ENCODE data around the gene CXCL11. TPM values are rescaled to one million over a fixed set of nuclear protein-coding genes. Genes with fewer than 3 reads are reported as not detected.

The CXCL11 gene
- polyA plus RNA-seq, 1 of the 3 experiments (the other 2 are of a cell fraction): not detected

- H3K9ac ChIP-seq: no peak overlapping the region
- ChIA-PET POLR2A (no interaction called here), CTCF (interaction anchor here (1.3 to 2.3 kb wide), 2 partner anchors 16 to 41 kb away, joined by 3 to 6 read pairs; no protein-coding TSS in a partner anchor)
- H2AFZ ChIP-seq (ENCODE audit: low read depth): no peak overlapping the region
- 70% methylated on average over 3 of the region's 3 CpGs for WGBS (ENCODE audit: low lambda C conversion rate)
- H3F3A ChIP-seq (replicated peaks; ENCODE audit: insufficient read depth): no peaks in the 10 kb centered on the region
- TF ChIP-seq YY1 (IDR thresholded peaks at IDR 0.05; ENCODE audit: low read depth): no peak
- no peak for TF ChIP-seq POLR2AphosphoS5 (IDR thresholded peaks at IDR 0.05; ENCODE audit: low read depth, low read length)
- no peak for TF ChIP-seq SMC3 (IDR thresholded peaks at IDR 0.05; ENCODE audit: low read depth, low read length)
- no peak for TF ChIP-seq MXI1 (IDR thresholded peaks at IDR 0.05; ENCODE audit: low read depth, low read length)
- no peak for TF ChIP-seq MEF2A (IDR thresholded peaks at IDR 0.05; ENCODE audit: borderline replicate concordance, low read depth)
- TF ChIP-seq JUND (IDR thresholded peaks at IDR 0.05): no peak
- TF ChIP-seq IRF3 (IDR thresholded peaks at IDR 0.05; ENCODE audit: low read depth, low read length): no peak
- TF ChIP-seq RFX5 (IDR thresholded peaks at IDR 0.05; ENCODE audit: low read length): no peak
- no peak for TF ChIP-seq FOXM1 (IDR thresholded peaks at IDR 0.05; ENCODE audit: low read depth)
- TF ChIP-seq CTCF (IDR thresholded peaks at IDR 0.05): no peak
- no peak for TF ChIP-seq ZBTB33 (IDR thresholded peaks at IDR 0.05; ENCODE audit: borderline replicate concordance, low read depth)
- no peaks in the 10 kb centered on the region for H3K79me2 ChIP-seq (ENCODE audit: insufficient read depth)
- no peaks in the 10 kb centered on the region; the same call in 1 of the 2 replicates for H3K27me3 ChIP-seq (ENCODE audit: insufficient read depth)
- no peaks in the 10 kb centered on the region for H3K36me3 ChIP-seq (replicated peaks in 1 of 2; ENCODE audit: control insufficient read depth in 1 of 2, insufficient read depth in 2 of 2, low read length in 1 of 2)
- H3K4me1 ChIP-seq (ENCODE audit: control insufficient read depth in 1 of 2, insufficient read depth in 2 of 2, low read depth in 1 of 2, low read length in 1 of 2): no peaks in the 10 kb centered on the region
- H3K4me3 ChIP-seq (ENCODE audit: low read depth in 2 of 2, low read length in 1 of 2): no peak overlapping the region
- H3K9me2 ChIP-seq: no peaks in the 10 kb centered on the region
- no peaks in the 10 kb centered on the region for H3K9me3 ChIP-seq
- no peak for DNase-seq
- H3K4me2 ChIP-seq: no peak overlapping the region
- H4K20me1 ChIP-seq (ENCODE audit: insufficient read depth): no peaks in the 10 kb centered on the region
- H3K27ac ChIP-seq (ENCODE audit: low read depth in 2 of 2, low read length in 1 of 2): no peak overlapping the region
Measured at GRCh38 chr4:76036855-76037254, 985 bp upstream of the CXCL11 start.

GRCh38 chr4:76035141-76035540, 729 bp downstream of the CXCL11 start:
- POLR2A ChIA-PET: no interaction called here
- Histone ChIP-seq H3K4me3 (ENCODE audit: low read depth in 2 of 2, low read length in 1 of 2) (no peak overlapping the region), H2AFZ (ENCODE audit: low read depth) (no peak overlapping the region), H3F3A (replicated peaks; ENCODE audit: insufficient read depth) (no peaks in the 10 kb centered on the region), H3K9me3 (no peaks in the 10 kb centered on the region), H3K4me2 (no peak overlapping the region), H3K9ac (no peak overlapping the region), H3K9me2 (no peaks in the 10 kb centered on the region), H3K79me2 (ENCODE audit: insufficient read depth) (no peaks in the 10 kb centered on the region), H3K4me1 (ENCODE audit: control insufficient read depth in 1 of 2, insufficient read depth in 2 of 2, low read depth in 1 of 2, low read length in 1 of 2) (no peaks in the 10 kb centered on the region), H4K20me1 (ENCODE audit: insufficient read depth) (no peaks in the 10 kb centered on the region), H3K36me3 (replicated peaks in 1 of 2; ENCODE audit: control insufficient read depth in 1 of 2, insufficient read depth in 2 of 2, low read length in 1 of 2) (no peaks in the 10 kb centered on the region), H3K27me3 (ENCODE audit: insufficient read depth) (no peaks in the 10 kb centered on the region; the same call in 1 of the 2 replicates), H3K27ac (ENCODE audit: low read depth in 2 of 2, low read length in 1 of 2) (no peak overlapping the region)
- 48% methylated on average over 3 of the region's 3 CpGs for WGBS (ENCODE audit: low lambda C conversion rate)
- DNase-seq: no peak
- CTCF ChIA-PET: interaction anchor here (0.9 kb wide), 1 partner anchor 16 kb away, joined by 3 read pairs; no protein-coding TSS in a partner anchor
- TF ChIP-seq RFX5 (IDR thresholded peaks at IDR 0.05; ENCODE audit: low read length): no peak
- TF ChIP-seq PBX3 (IDR thresholded peaks at IDR 0.05): no peak
- TF ChIP-seq EZH2phosphoT487 (IDR thresholded peaks at IDR 0.05; ENCODE audit: borderline replicate concordance, low read depth): no peak
- TF ChIP-seq RXRA (IDR thresholded peaks at IDR 0.05; ENCODE audit: borderline replicate concordance, low read depth): no peak
- no peak for TF ChIP-seq USF2 (IDR thresholded peaks at IDR 0.05; ENCODE audit: borderline replicate concordance, low read depth, low read length)
- TF ChIP-seq CHD2 (IDR thresholded peaks at IDR 0.05; ENCODE audit: low read length, partially characterized antibody): no peak
- no peak for TF ChIP-seq USF1 (IDR thresholded peaks at IDR 0.05; ENCODE audit: borderline replicate concordance, low read depth)
- no peak for TF ChIP-seq FOXM1 (IDR thresholded peaks at IDR 0.05; ENCODE audit: low read depth)
- no peak for TF ChIP-seq GATA2 (CRISPR knock-in tag; IDR thresholded peaks at IDR 0.05)
- TF ChIP-seq MAX (IDR thresholded peaks at IDR 0.05; ENCODE audit: low read depth): no peak
- no peak for TF ChIP-seq POLR2AphosphoS5 (IDR thresholded peaks at IDR 0.05; ENCODE audit: low read depth, low read length)
- no peak for TF ChIP-seq SMC3 (IDR thresholded peaks at IDR 0.05; ENCODE audit: low read depth, low read length)
- TF ChIP-seq MEF2A (IDR thresholded peaks at IDR 0.05; ENCODE audit: borderline replicate concordance, low read depth): no peak
